Measurements from ENCODE around the gene ZNF664.

The ZNF664 gene

GRCh38 chr12:124013073-124013472, 40.1 kb downstream of the ZNF664 start:
- DNase-seq = no peak

GRCh38 chr12:124015494-124016461, 42.8 kb downstream of the ZNF664 start:
- no peak for DNase-seq

- DNase-seq = no peak
Measured at GRCh38 chr12:124017064-124017463, 44.0 kb downstream of the ZNF664 start.

GRCh38 chr12:124018539-124018938, 45.5 kb downstream of the ZNF664 start:
- DNase-seq = no peak

- DNase-seq = no peak
Measured at GRCh38 chr12:124019115-124019514, 46.1 kb downstream of the ZNF664 start.

GRCh38 chr12:124020514-124020949, 47.5 kb downstream of the ZNF664 start:
- no peak for DNase-seq

GRCh38 chr12:124021007-124021406, 48.0 kb downstream of the ZNF664 start:
- DNase-seq = no peak

- no peak for DNase-seq
Measured at GRCh38 chr12:124022161-124022560, 49.1 kb downstream of the ZNF664 start.

GRCh38 chr12:124024263-124024678, 51.3 kb downstream of the ZNF664 start:
- DNase-seq = no peak

- DNase-seq = no peak
Measured at GRCh38 chr12:124024776-124025175, 51.8 kb downstream of the ZNF664 start.

GRCh38 chr12:124025661-124026060, 52.6 kb downstream of the ZNF664 start:
- DNase-seq = no peak

- no peak for DNase-seq
Measured at GRCh38 chr12:124026755-124027745, 54.0 kb downstream of the ZNF664 start.

- no peak for DNase-seq
Measured at GRCh38 chr12:124027753-124028554, 54.9 kb downstream of the ZNF664 start.

- no peak for DNase-seq
Measured at GRCh38 chr12:124028555-124028925, 55.5 kb downstream of the ZNF664 start.

- DNase-seq = no peak
Measured at GRCh38 chr12:124030008-124030407, 57.0 kb downstream of the ZNF664 start.

GRCh38 chr12:124030510-124030909, 57.5 kb downstream of the ZNF664 start:
- no peak for DNase-seq

GRCh38 chr12:124031058-124031457, 58.0 kb downstream of the ZNF664 start:
- DNase-seq = no peak

- DNase-seq = peak; percentile 9 to 12
Measured at GRCh38 chr12:124032265-124032886, 59.4 kb downstream of the ZNF664 start.

- DNase-seq = no peak
Measured at GRCh38 chr12:124033859-124034258, 60.8 kb downstream of the ZNF664 start.

GRCh38 chr12:124034297-124034696, 61.3 kb downstream of the ZNF664 start:
- DNase-seq = no peak

- DNase-seq = no peak
Measured at GRCh38 chr12:124035163-124035562, 62.1 kb downstream of the ZNF664 start.

- DNase-seq = no peak
Measured at GRCh38 chr12:124036171-124036598, 63.2 kb downstream of the ZNF664 start.

Measured in stimulated activated CD4-positive, alpha-beta T cell treated with anti-CD3 and anti-CD28 coated beads, Interleukin-2, amount 100 ng/mL, for 48 hours (primary cell).